Adipose tissue (tissue), 3 donors: ENCODE data around the gene TRIM71. TPM values are rescaled to one million over a fixed set of nuclear protein-coding genes. Genes with fewer than 3 reads are reported as not detected.
"Not testable (repeated sequence)": the region's sequence is repeated elsewhere in the genome, so short reads cannot be mapped to it uniquely, and the experiment has no call there.

Source experiments
- H3K27ac ChIP-seq: one replicate; pipeline ENCODE4 v1.5.1; 2013; ENCODE audit warnings: low read depth, low read length
- WGBS, 3 donors: extraction: QIAGEN DNeasy Blood & Tissue Kit; methylation state at CpG; one replicate each; pipeline ENCODE4 v1.1.7; 2013; 5-methylcytosine and 5-hydroxymethylcytosine counted together
- polyA plus RNA-seq, 3 donors: library from polyadenylated mRNA; stranded (reverse); fragments of 200-250 nt; gene quantifications; one replicate each; pipeline ENCODE4 v1.2.3, GENCODE V29; 2013
- donor health status: healthy with polysubstance abuse.
- donor health status: Bipolar disorder and iron deficiency.
- donor health status: healthy.

Gene TRIM71
- polyA plus RNA-seq, 3 donors, result under 0.01 to 0.01 TPM; not detected in 1

- 96 to 97% (median 96%) methylated on average over 10 to 12 of the region's 12 CpGs for WGBS, 3 donors
- H3K27ac ChIP-seq, result not testable (repeated sequence)
These were observed 127.8 kb downstream of the TRIM71 start for GRCh38 chr3:32945598-32945997.

- no peak overlapping the region for H3K27ac ChIP-seq
- WGBS, 3 donors, result 79 to 81% (median 81%) methylated on average over 5 of the region's 5 CpGs
These were observed 129.4 kb downstream of the TRIM71 start for GRCh38 chr3:32946973-32947788.

Other genes starting within 250 kb of the TRIM71 start
- gene DYNC1LI1, start 247.1 kb upstream of the TRIM71 start, polyA plus RNA-seq, result 10 to 100 TPM in 2 of 3 donors, 1 to 10 TPM in 1; 9.5 to 21.7 (median 19.6) TPM
- 10 to 100 TPM in 2 of 3 donors, 1 to 10 TPM in 1; 9.5 to 14.5 (median 10.6) TPM for gene CNOT10, start 132.8 kb upstream of the TRIM71 start, polyA plus RNA-seq
- gene CCR4, start 133.6 kb downstream of the TRIM71 start, polyA plus RNA-seq, result under 1 TPM in 2 of 3 donors, not detected in 1; 0.05 to 0.07 TPM